ENCODE measurements around the gene MDGA2.
"Not testable (repeated sequence)": the region's sequence is repeated elsewhere in the genome, so short reads cannot be mapped to it uniquely, and the experiment has no call there.

MDGA2 gene

GRCh38 chr14:47008732-47009131, 666.7 kb downstream of the MDGA2 start:
- Histone ChIP-seq H3K9ac (ENCODE audit: low read length in 2 of 2) (no peak overlapping the region), H3K4me1 (ENCODE audit: control insufficient read depth, insufficient read depth, low read length) (no peaks in the 10 kb centered on the region), H3K27me3 (ENCODE audit: control insufficient read depth in 1 of 2, insufficient read depth in 2 of 2, low read length in 2 of 2) (no peaks in the 10 kb centered on the region), H3K27ac (ENCODE audit: low read length) (no peak overlapping the region), H3K36me3 (ENCODE audit: control insufficient read depth in 2 of 2, insufficient read depth in 2 of 2, low read length in 2 of 2) (no peaks in the 10 kb centered on the region), H3K9me3 (ENCODE audit: control insufficient read depth in 2 of 2, low read length in 2 of 2) (no peaks in the 10 kb centered on the region), H3K4me3 (ENCODE audit: low read length in 2 of 2) (no peak overlapping the region)

GRCh38 chr14:46999661-47000060, 675.7 kb downstream of the MDGA2 start:
- Histone ChIP-seq H3K27ac (ENCODE audit: low read length) (no peak overlapping the region), H3K36me3 (ENCODE audit: control insufficient read depth in 2 of 2, insufficient read depth in 2 of 2, low read length in 2 of 2) (no peaks in the 10 kb centered on the region), H3K27me3 (ENCODE audit: control insufficient read depth in 1 of 2, insufficient read depth in 2 of 2, low read length in 2 of 2) (no peaks in the 10 kb centered on the region), H3K9me3 (ENCODE audit: control insufficient read depth in 2 of 2, low read length in 2 of 2) (no peaks in the 10 kb centered on the region), H3K4me1 (ENCODE audit: control insufficient read depth, insufficient read depth, low read length) (no peaks in the 10 kb centered on the region), H3K4me3 (ENCODE audit: low read length in 2 of 2) (no peak overlapping the region), H3K9ac (ENCODE audit: low read length in 2 of 2) (no peak overlapping the region)

- Histone ChIP-seq H3K4me3 (ENCODE audit: low read length in 2 of 2) (no peak overlapping the region), H3K27ac (ENCODE audit: low read length) (no peak overlapping the region), H3K27me3 (ENCODE audit: control insufficient read depth in 1 of 2, insufficient read depth in 2 of 2, low read length in 2 of 2) (no peaks in the 10 kb centered on the region), H3K36me3 (ENCODE audit: control insufficient read depth in 2 of 2, insufficient read depth in 2 of 2, low read length in 2 of 2) (no peaks in the 10 kb centered on the region), H3K9me3 (ENCODE audit: control insufficient read depth in 2 of 2, low read length in 2 of 2) (no peaks in the 10 kb centered on the region), H3K4me1 (ENCODE audit: control insufficient read depth, insufficient read depth, low read length) (no peaks in the 10 kb centered on the region), H3K9ac (ENCODE audit: low read length in 2 of 2) (no peak overlapping the region)
Observed at GRCh38 chr14:46989566-46989965, 685.8 kb downstream of the MDGA2 start.

- no peaks in the 10 kb centered on the region for H3K27me3 ChIP-seq (ENCODE audit: control insufficient read depth in 1 of 2, insufficient read depth in 2 of 2, low read length in 2 of 2)
Observed at GRCh38 chr14:46988312-46988711, 687.1 kb downstream of the MDGA2 start.

DNA sequence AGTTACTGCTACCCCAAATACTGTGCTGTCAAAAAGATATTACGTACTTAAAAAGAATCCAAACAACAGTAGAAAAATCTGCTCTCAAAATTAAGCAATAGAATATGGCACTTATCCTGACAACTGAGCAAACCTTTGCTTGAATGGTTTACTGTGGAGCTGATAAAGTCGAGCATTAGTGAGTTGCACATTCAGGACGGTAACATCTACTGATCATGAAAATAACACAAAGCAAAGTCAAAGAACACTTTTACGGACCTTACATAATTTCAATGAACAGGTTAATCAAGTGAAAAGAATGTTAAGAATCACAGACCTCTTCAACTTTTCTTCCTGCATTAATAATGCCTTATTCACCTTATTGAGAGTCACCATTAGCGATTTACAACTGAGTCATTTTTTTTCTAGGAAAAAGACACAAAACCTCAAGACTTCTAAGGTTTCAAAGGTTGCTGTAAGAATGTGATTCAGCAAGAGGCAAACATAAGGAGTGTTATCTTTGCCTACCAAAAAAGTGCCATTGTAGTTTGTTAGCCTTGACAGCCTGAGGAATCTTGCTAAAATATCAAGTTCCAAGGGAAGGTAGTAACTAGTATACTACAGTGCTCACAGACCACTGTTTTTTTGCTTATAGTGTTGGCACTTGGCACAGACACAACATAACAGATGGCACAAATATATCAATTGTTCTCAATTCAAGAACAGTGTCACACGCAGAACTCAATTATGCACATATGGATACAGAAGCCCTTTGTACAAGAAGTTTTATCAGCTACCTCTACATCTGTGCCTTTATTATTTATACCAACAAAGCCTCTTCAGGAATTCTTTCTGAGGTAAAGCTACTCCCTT, 689.6 kb downstream of the MDGA2 start:
- Histone ChIP-seq H3K36me3 (ENCODE audit: control insufficient read depth in 2 of 2, insufficient read depth in 2 of 2, low read length in 2 of 2) (no peaks in the 10 kb centered on the region), H3K9ac (ENCODE audit: low read length in 2 of 2) (no peak overlapping the region), H3K27me3 (ENCODE audit: control insufficient read depth in 1 of 2, insufficient read depth in 2 of 2, low read length in 2 of 2) (no peaks in the 10 kb centered on the region), H3K27ac (ENCODE audit: low read length) (no peak overlapping the region), H3K9me3 (ENCODE audit: control insufficient read depth in 2 of 2, low read length in 2 of 2) (no peaks in the 10 kb centered on the region), H3K4me1 (ENCODE audit: control insufficient read depth, insufficient read depth, low read length) (no peaks in the 10 kb centered on the region), H3K4me3 (ENCODE audit: low read length in 2 of 2) (no peak overlapping the region)

More at GRCh38 chr14:46988312-46988711, 687.1 kb downstream of the MDGA2 start:
- H3K27ac ChIP-seq (ENCODE audit: low read length): no peak overlapping the region
- H3K4me1 ChIP-seq (ENCODE audit: control insufficient read depth, insufficient read depth, low read length): no peaks in the 10 kb centered on the region
- no peaks in the 10 kb centered on the region for H3K36me3 ChIP-seq (ENCODE audit: control insufficient read depth in 2 of 2, insufficient read depth in 2 of 2, low read length in 2 of 2)
- H3K9ac ChIP-seq (ENCODE audit: low read length in 2 of 2): no peak overlapping the region
- no peaks in the 10 kb centered on the region for H3K9me3 ChIP-seq (ENCODE audit: control insufficient read depth in 2 of 2, low read length in 2 of 2)
- no peak overlapping the region for H3K4me3 ChIP-seq (ENCODE audit: low read length in 2 of 2)

DNA sequence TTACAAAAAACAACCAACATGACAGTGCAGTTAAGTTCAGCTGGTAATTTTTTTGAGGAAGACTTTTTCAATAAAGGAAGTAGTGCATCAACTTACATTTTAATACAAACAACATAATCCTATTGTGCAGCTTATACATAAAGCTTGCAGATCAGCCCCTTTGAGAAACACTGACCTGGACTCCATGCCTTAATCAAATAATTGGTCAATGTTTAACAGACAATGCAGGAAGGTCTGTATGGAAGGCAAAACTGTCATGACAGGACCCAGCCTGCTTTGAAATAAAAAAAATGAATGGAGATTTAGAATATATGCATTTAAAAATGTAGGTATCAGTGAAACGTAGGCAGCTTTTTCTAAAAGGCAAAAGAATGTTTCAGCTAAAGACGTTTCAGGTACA, 702.1 kb downstream of the MDGA2 start:
- Histone ChIP-seq H3K27me3 (ENCODE audit: control insufficient read depth in 1 of 2, insufficient read depth in 2 of 2, low read length in 2 of 2) (no peaks in the 10 kb centered on the region), H3K9ac (ENCODE audit: low read length in 2 of 2) (no peak overlapping the region), H3K9me3 (ENCODE audit: control insufficient read depth in 2 of 2, low read length in 2 of 2) (no peaks in the 10 kb centered on the region), H3K4me3 (ENCODE audit: low read length in 2 of 2) (no peak overlapping the region), H3K4me1 (ENCODE audit: control insufficient read depth, insufficient read depth, low read length) (no peaks in the 10 kb centered on the region), H3K36me3 (ENCODE audit: control insufficient read depth in 2 of 2, insufficient read depth in 2 of 2, low read length in 2 of 2) (no peaks in the 10 kb centered on the region), H3K27ac (ENCODE audit: low read length) (no peak overlapping the region)

- Histone ChIP-seq H3K9ac (ENCODE audit: low read length in 2 of 2) (no peak overlapping the region), H3K27ac (ENCODE audit: low read length) (no peak overlapping the region), H3K9me3 (ENCODE audit: control insufficient read depth in 2 of 2, low read length in 2 of 2) (no peaks in the 10 kb centered on the region), H3K4me3 (ENCODE audit: low read length in 2 of 2) (no peak overlapping the region), H3K27me3 (ENCODE audit: control insufficient read depth in 1 of 2, insufficient read depth in 2 of 2, low read length in 2 of 2) (no peaks in the 10 kb centered on the region), H3K4me1 (ENCODE audit: control insufficient read depth, insufficient read depth, low read length) (no peaks in the 10 kb centered on the region), H3K36me3 (ENCODE audit: control insufficient read depth in 2 of 2, insufficient read depth in 2 of 2, low read length in 2 of 2) (no peaks in the 10 kb centered on the region)
Observed at GRCh38 chr14:46964378-46964777, 711.0 kb downstream of the MDGA2 start.

DNA sequence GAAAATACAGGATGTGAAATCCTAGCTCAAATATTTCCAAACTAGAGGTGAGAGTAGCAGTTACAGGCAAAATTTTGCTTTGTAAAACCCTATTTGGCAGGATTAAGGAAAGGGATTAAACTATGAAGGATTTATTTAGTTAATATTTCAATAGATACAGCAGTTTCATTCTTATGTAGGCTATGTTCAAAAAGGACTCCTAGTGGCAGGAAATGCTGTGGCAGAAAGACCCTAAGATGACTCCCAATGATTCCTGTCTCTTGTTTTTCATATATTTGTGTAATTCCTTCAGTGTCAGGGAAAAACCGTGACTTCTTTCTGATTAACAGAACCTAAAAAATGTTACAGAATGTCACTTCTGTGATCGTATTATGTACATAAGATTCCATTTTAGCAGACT, 724.3 kb downstream of the MDGA2 start:
- no peaks in the 10 kb centered on the region for H3K36me3 ChIP-seq (ENCODE audit: control insufficient read depth in 2 of 2, insufficient read depth in 2 of 2, low read length in 2 of 2)
- H3K9me3 ChIP-seq (ENCODE audit: control insufficient read depth in 2 of 2, low read length in 2 of 2): no peaks in the 10 kb centered on the region
- no peak overlapping the region for H3K4me3 ChIP-seq (ENCODE audit: low read length in 2 of 2)
- no peaks in the 10 kb centered on the region for H3K27me3 ChIP-seq (ENCODE audit: control insufficient read depth in 1 of 2, insufficient read depth in 2 of 2, low read length in 2 of 2)
- H3K9ac ChIP-seq (ENCODE audit: low read length in 2 of 2): no peak overlapping the region
- H3K27ac ChIP-seq (ENCODE audit: low read length): no peak overlapping the region
- H3K4me1 ChIP-seq (ENCODE audit: control insufficient read depth, insufficient read depth, low read length): no peaks in the 10 kb centered on the region

DNA sequence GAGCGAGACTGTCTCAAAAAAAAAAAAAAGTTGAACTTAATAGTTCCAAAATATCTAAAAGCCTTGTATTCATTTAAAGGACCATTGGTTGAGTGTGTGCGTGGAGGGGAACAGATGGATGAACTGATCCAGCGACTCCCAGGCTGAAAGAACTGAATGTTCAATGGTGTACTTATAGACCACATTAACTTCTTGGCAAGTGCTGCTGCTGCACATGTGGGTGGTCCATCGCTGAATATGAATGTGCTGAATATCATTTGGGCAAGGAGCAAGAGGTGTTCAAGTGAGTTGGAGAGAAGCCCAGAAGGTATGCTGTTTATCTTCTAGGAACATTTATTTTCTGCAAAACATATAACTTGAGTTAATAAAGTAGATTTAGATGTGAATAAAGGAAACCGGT, 734.8 kb downstream of the MDGA2 start:
- no peaks in the 10 kb centered on the region for H3K4me1 ChIP-seq (ENCODE audit: control insufficient read depth, insufficient read depth, low read length)
- no peaks in the 10 kb centered on the region for H3K36me3 ChIP-seq (ENCODE audit: control insufficient read depth in 2 of 2, insufficient read depth in 2 of 2, low read length in 2 of 2)
- H3K9me3 ChIP-seq (ENCODE audit: control insufficient read depth in 2 of 2, low read length in 2 of 2): no peaks in the 10 kb centered on the region
- H3K4me3 ChIP-seq (ENCODE audit: low read length in 2 of 2): no peak overlapping the region
- H3K27ac ChIP-seq (ENCODE audit: low read length): no peak overlapping the region
- no peak overlapping the region for H3K9ac ChIP-seq (ENCODE audit: low read length in 2 of 2)
- no peaks in the 10 kb centered on the region for H3K27me3 ChIP-seq (ENCODE audit: control insufficient read depth in 1 of 2, insufficient read depth in 2 of 2, low read length in 2 of 2)

DNA sequence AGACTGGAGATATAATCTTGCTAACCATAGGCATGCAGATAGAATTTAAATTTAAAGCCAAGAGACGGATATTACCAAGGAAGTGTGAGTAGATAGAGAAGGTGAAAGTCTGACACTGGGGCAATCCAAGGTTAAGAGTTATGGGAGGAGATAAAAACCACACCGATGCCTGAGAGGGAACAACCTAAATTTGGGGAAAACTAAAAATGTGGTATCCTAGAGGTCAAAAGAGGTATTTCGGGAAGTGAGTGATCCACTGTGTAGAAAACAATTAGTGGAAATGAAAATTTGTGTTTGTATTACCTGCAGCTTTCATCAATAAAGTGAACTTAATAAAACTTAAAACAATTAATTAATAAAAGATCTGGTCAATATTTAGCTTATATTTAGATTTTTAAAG, 754.9 kb downstream of the MDGA2 start:
- Histone ChIP-seq H3K4me1 (ENCODE audit: control insufficient read depth, insufficient read depth, low read length) (no peaks in the 10 kb centered on the region), H3K9me3 (ENCODE audit: control insufficient read depth in 2 of 2, low read length in 2 of 2) (no peaks in the 10 kb centered on the region), H3K4me3 (ENCODE audit: low read length in 2 of 2) (no peak overlapping the region), H3K36me3 (ENCODE audit: control insufficient read depth in 2 of 2, insufficient read depth in 2 of 2, low read length in 2 of 2) (no peaks in the 10 kb centered on the region), H3K27me3 (ENCODE audit: control insufficient read depth in 1 of 2, insufficient read depth in 2 of 2, low read length in 2 of 2) (no peaks in the 10 kb centered on the region), H3K27ac (ENCODE audit: low read length) (no peak overlapping the region), H3K9ac (ENCODE audit: low read length in 2 of 2) (no peak overlapping the region)

DNA sequence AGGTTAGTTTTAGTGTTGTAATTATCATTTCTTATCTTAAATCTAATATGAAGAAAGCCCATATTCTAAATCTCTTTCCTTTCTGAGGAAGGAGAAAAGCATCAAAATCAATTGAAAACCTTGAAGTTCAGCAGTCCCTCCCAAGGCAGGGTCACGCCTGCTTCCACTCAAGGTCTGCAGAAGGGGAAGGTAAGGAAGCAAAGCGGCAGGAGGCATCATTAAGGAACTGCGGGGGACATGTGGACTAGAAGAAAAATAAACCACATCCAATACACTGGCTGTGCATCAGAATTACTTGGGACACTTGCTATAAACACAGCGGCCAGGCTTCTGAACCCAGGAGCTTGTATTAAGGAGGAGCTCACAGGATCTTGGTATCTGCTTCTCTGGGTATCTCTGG, 759.9 kb downstream of the MDGA2 start:
- H3K4me1 ChIP-seq (ENCODE audit: control insufficient read depth, insufficient read depth, low read length); H3K27me3 ChIP-seq (ENCODE audit: control insufficient read depth in 1 of 2, insufficient read depth in 2 of 2, low read length in 2 of 2); H3K36me3 ChIP-seq (ENCODE audit: control insufficient read depth in 2 of 2, insufficient read depth in 2 of 2, low read length in 2 of 2); H3K4me3 ChIP-seq (ENCODE audit: low read length in 2 of 2); H3K9ac ChIP-seq (ENCODE audit: low read length in 2 of 2); H3K9me3 ChIP-seq (ENCODE audit: control insufficient read depth in 2 of 2, low read length in 2 of 2); H3K27ac ChIP-seq (ENCODE audit: low read length): not testable (repeated sequence)
